ENCODE data around the gene MYL6B.

DNA sequence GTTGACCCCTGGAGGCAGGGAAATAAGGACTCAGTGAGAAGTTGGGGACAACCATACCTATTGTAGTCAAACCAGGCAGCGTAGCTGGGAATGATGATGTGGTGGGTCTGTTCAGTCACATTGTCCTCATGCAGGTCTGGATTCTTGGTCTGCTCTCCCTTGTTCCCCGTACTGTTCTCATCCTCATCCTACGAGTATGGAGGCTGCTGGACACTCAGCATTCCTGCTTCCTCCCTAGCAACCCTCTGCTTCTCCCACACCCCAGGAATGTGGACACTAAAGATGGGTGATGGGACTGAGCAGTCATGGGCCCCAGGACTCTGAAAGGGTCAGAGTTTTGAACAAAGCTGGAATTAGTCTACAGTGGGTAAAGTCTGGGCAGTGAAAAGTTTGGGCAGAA, 26.0 kb downstream of the MYL6B start:
- TF ChIP-seq, protein P1, sequence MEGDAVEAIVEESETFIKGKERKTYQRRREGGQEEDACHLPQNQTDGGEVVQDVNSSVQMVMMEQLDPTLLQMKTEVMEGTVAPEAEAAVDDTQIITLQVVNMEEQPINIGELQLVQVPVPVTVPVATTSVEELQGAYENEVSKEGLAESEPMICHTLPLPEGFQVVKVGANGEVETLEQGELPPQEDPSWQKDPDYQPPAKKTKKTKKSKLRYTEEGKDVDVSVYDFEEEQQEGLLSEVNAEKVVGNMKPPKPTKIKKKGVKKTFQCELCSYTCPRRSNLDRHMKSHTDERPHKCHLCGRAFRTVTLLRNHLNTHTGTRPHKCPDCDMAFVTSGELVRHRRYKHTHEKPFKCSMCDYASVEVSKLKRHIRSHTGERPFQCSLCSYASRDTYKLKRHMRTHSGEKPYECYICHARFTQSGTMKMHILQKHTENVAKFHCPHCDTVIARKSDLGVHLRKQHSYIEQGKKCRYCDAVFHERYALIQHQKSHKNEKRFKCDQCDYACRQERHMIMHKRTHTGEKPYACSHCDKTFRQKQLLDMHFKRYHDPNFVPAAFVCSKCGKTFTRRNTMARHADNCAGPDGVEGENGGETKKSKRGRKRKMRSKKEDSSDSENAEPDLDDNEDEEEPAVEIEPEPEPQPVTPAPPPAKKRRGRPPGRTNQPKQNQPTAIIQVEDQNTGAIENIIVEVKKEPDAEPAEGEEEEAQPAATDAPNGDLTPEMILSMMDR (conservative IDR thresholded peaks at IDR 0.05; ENCODE audit: low read length) = no peak
- no peak for TF ChIP-seq EZH2phosphoT487 (IDR thresholded peaks at IDR 0.05; ENCODE audit: borderline replicate concordance)
